ENCODE data around the gene PIP5K1A. TPM values are rescaled to one million over a fixed set of nuclear protein-coding genes. Genes with fewer than 3 reads are reported as not detected.

Gene PIP5K1A
- total RNA-seq, 1 experiment from 2014 or later: 88.6 TPM

- no peaks in the 10 kb centered on the region for H3K9me3 Mint-ChIP-seq (ENCODE audit: unreplicated experiment)
- Histone ChIP-seq H3K27me3 (replicated peaks; ENCODE audit: control insufficient read depth, insufficient read depth, low read length) (no peaks in the 10 kb centered on the region), H3K36me3 (ENCODE audit: control insufficient read depth, insufficient read depth, low read length) (peaks cover 2% of the 10 kb centered on the region; the same call in 1 of the 2 replicates), H3K9me3 (no peaks in the 10 kb centered on the region), H3K4me1 (0 out of 2 replicates have a peak, but pooled peaks cover 4% of the 10 kb centered on the region), H3K4me3 (ENCODE audit: low read depth, low read length) (peak within 1 kb of the TSS; percentile 74)
- no peak for TF ChIP-seq CTCF (IDR thresholded peaks at IDR 0.05; ENCODE audit: insufficient read depth in 1 of 2, low read depth in 1 of 2, low read length in 1 of 2, severe bottlenecking in 1 of 2, unreplicated experiment in 1 of 2)
- H3K4me1 Mint-ChIP-seq (ENCODE audit: low read depth, unreplicated experiment): peaks cover 6% of the 10 kb centered on the region
- ChIA-PET POLR2A (interaction anchor here (0.5 to 1.8 kb wide), 12 partner anchors 28 to 306 kb away, joined by 3 to 19 read pairs (median 4); partner anchors contain the start of genes CGN, PI4KB, PSMD4 and TUFT1), CTCF (interaction anchor here (0.6 to 1.6 kb wide), 9 partner anchors 12 to 714 kb away, joined by 3 to 9 read pairs (median 4); partner anchors contain the start of genes PI4KB and PSMD4)
- peaks cover 41% of the 10 kb centered on the region for H3K36me3 Mint-ChIP-seq (ENCODE audit: insufficient read depth, unreplicated experiment)
- H3K4me3 Mint-ChIP-seq (ENCODE audit: unreplicated experiment): peak within 1 kb of the TSS; percentile 88
- intact Hi-C loops (cut with micrococcal nuclease; ENCODE audit: unreplicated experiment): loop anchor here (1.0 to 5.0 kb wide), 5 partner anchors 28 to 230 kb away; partner anchors contain the start of genes CGN, PI4KB, PIP5K1A and PSMD4
- peak; percentile 100 for DNase-seq
- peak within 1 kb of the TSS; percentile 97 for H3K27ac Mint-ChIP-seq (ENCODE audit: unreplicated experiment)
- BruUV-seq (replicated peaks): no TSS peak
- no peaks in the 10 kb centered on the region for H3K27me3 Mint-ChIP-seq (ENCODE audit: insufficient read depth, unreplicated experiment)
Measured at GRCh38 chr1:151281969-151282882, 83.9 kb downstream of the PIP5K1A start, which contains the start of gene ZNF687. Gene ZNF687, plus strand, starts transcription at chr1:151282299. Its CDS starts 3,993 bp downstream, at chr1:151286292.

- H3K4me3 Mint-ChIP-seq (ENCODE audit: unreplicated experiment): peak overlapping the region; percentile 88
- peaks cover 6% of the 10 kb centered on the region for H3K4me1 Mint-ChIP-seq (ENCODE audit: low read depth, unreplicated experiment)
- peak overlapping the region; percentile 85 for H3K27ac Mint-ChIP-seq (ENCODE audit: unreplicated experiment)
- H3K36me3 Mint-ChIP-seq (ENCODE audit: insufficient read depth, unreplicated experiment): peaks cover 46% of the 10 kb centered on the region
- Histone ChIP-seq H3K9me3 (no peaks in the 10 kb centered on the region), H3K27me3 (replicated peaks; ENCODE audit: control insufficient read depth, insufficient read depth, low read length) (no peaks in the 10 kb centered on the region), H3K4me1 (0 out of 2 replicates have a peak, but pooled peaks cover 4% of the 10 kb centered on the region), H3K36me3 (ENCODE audit: control insufficient read depth, insufficient read depth, low read length) (peaks cover 4% of the 10 kb centered on the region), H3K4me3 (ENCODE audit: low read depth, low read length) (peak overlapping the region; percentile 74)
- DNase-seq: no peak
- no peaks in the 10 kb centered on the region for H3K27me3 Mint-ChIP-seq (ENCODE audit: insufficient read depth, unreplicated experiment)
- ChIA-PET POLR2A (interaction anchor here (0.5 kb wide), 1 partner anchor 93 kb away, joined by 3 read pairs; no protein-coding TSS in a partner anchor), CTCF (interaction anchor here (0.5 to 1.5 kb wide), 4 partner anchors 14 to 58 kb away, joined by 3 read pairs; partner anchors contain the start of gene PSMD4)
- no TSS peak for BruUV-seq (replicated peaks)
- no peaks in the 10 kb centered on the region for H3K9me3 Mint-ChIP-seq (ENCODE audit: unreplicated experiment)
- no peak for TF ChIP-seq CTCF (IDR thresholded peaks at IDR 0.05; ENCODE audit: insufficient read depth in 1 of 2, low read depth in 1 of 2, low read length in 1 of 2, severe bottlenecking in 1 of 2, unreplicated experiment in 1 of 2)
- intact Hi-C loops (cut with micrococcal nuclease; ENCODE audit: unreplicated experiment): loop anchor here (5.0 kb wide), 2 partner anchors 64 to 229 kb away; partner anchors contain the start of genes CGN and RFX5
Measured at GRCh38 chr1:151282883-151283725, 84.8 kb downstream of the PIP5K1A start.

Measured in Caco-2 (cell line).